GM21447 (cell line): ENCODE data around the gene TECPR1.

Source experiments
- ATAC-seq: cut with Tn5 transposase; IDR thresholded peaks from one replicate; pipeline ENCODE4 v1.9.1; 2021; ENCODE audit not compliant: unreplicated experiment

TECPR1 gene

GRCh38 chr7:98193474-98194180 lies 58.4 kb downstream of the TECPR1 start:
- ATAC-seq, result no peak

GRCh38 chr7:98192781-98193457 lies 59.1 kb downstream of the TECPR1 start:
- ATAC-seq, result no peak

- ATAC-seq, result no peak
Observed at GRCh38 chr7:98191668-98192431, 60.2 kb downstream of the TECPR1 start.

GRCh38 chr7:98189559-98189958 lies 62.5 kb downstream of the TECPR1 start:
- ATAC-seq, result no peak

- ATAC-seq, result no peak
Observed at GRCh38 chr7:98187138-98187502, 64.9 kb downstream of the TECPR1 start.

GRCh38 chr7:98186452-98187137 lies 65.4 kb downstream of the TECPR1 start:
- ATAC-seq, result no peak

DNA sequence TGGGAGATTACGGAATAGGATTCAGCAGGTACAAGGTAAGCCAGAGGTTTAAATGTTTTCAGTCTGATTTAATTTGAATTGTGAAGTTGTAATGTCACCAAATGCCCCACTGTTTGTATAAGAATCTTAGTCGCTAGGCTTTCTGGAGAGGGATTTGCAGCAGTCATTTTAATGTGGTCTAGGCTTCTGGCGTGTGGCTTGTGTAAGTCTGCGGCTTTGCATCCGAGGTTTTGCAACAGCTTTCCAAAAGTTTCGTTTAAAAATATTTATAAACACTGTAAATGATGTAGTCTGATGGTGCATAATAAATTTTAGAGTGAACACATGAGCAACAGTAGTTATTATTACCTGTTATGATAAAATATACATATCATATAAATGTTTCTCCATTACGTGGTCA lies 66.9 kb downstream of the TECPR1 start:
- ATAC-seq, result no peak

- no peak for ATAC-seq
Observed at GRCh38 chr7:98180751-98181150, 71.3 kb downstream of the TECPR1 start.

DNA sequence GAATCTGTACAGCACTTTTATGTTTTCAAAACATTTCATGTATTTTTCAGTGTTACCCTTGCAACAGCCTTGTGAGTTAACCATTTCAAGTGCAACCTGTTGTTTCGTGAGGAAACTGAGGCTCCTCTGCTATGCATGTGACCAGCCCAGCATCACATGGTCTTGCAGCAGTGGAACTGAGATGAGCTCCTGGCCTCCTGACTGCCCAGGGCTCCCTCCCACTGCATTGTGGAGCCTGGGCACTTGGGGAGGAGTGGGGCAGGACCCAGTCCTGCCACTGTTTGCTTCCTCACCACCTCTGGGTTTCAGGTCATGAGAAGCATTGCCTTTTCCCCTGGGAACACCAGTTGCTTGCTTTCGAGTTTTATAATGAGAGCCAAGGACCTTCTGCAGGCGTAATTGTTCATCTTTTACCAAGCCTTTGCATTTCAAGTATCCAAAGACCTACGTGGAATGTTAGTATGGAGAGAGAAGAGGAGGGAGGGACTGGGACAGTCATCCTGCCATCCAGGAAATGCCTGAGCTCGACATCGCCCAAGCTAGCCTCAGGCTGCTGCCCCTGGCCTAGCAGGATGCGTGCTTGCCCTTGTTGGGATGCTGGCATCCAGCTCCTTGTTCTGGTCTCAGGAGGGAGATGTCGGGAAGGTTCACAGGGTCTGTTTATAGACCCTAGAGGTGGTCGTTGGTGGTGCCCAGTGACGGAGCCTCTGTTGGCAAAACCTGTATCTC lies 73.1 kb downstream of the TECPR1 start:
- no peak for ATAC-seq

DNA sequence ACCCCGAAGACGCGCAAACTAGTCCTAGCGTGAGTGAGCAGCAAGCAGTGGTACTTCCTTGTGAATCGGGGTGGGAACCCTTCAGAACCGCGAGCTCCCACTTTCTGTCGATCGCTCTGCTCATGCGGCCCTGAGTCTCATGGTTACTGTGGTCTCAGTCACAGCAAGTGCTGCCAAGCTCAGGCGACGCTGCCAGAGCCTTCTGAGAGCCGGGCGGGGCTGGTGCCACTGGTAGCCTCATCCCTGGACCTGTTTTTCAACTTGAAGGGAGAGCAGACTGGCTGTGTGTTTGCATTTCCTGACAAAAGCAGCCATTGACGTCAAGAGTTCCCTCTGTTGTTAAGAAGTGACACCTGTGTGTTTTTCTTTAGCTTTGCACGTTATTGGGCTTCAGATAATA lies 73.7 kb downstream of the TECPR1 start:
- no peak for ATAC-seq

GRCh38 chr7:98177553-98177952 lies 74.5 kb downstream of the TECPR1 start:
- ATAC-seq, result no peak

- ATAC-seq, result no peak
Observed at GRCh38 chr7:98175260-98175940, 76.6 kb downstream of the TECPR1 start.

GRCh38 chr7:98174334-98175259 lies 77.4 kb downstream of the TECPR1 start:
- ATAC-seq, result no peak

DNA sequence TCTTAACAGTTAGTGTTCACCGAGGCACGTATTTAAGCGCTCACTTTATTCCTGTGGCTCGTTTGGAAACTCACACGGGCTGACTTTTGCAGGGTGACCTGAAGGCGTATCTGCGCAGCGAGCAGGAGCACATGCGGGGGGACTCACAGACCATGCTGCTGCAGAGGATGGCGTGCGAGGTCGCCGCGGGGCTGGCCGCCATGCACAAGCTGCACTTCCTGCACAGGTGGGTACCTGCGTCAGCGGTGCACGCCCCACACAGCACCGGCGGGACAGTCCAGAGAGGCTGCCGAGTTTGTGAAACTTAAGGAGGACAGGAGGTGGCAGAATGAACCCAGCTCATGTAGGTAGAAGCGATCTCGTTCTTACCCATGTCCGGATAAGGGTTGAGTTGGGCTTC lies 80.6 kb downstream of the TECPR1 start:
- ATAC-seq, result no peak

- no peak for ATAC-seq
Observed at GRCh38 chr7:98170966-98171365, 81.1 kb downstream of the TECPR1 start.

DNA sequence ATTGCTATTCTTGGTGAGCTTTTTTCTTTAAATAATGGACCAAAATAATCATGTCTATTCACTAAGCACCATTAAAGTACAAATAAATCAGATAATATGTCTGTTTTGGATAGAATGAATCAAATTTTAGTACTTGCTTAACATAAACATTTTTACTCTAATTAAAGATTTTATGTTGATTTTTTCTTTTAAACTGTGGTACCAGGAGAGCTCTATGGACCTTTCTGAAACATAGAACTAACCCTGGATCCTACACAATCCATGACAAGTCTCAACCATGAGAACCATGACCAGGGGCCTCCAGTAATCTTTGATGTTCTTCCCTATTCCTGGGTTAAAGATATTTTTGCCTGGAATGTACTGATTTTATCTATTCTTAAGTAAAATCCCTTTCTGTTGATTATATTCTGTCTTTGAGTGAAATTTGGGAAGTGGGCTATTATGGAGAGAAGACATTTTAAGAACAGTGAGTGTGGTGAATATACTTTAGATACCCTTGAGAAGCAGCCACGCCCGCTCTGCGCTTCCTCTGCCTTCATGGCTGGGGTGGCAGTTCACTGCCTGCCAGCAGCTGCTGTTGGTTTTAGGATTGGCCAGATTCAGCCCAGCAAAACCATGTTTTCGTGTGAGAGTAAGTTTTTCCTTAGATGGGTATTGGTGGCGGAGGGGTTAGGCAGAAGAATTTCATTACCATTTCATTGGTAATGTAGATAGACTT lies 83.0 kb downstream of the TECPR1 start:
- no peak for ATAC-seq

GRCh38 chr7:98168181-98168903 lies 83.7 kb downstream of the TECPR1 start:
- peak; percentile 61 for ATAC-seq

DNA sequence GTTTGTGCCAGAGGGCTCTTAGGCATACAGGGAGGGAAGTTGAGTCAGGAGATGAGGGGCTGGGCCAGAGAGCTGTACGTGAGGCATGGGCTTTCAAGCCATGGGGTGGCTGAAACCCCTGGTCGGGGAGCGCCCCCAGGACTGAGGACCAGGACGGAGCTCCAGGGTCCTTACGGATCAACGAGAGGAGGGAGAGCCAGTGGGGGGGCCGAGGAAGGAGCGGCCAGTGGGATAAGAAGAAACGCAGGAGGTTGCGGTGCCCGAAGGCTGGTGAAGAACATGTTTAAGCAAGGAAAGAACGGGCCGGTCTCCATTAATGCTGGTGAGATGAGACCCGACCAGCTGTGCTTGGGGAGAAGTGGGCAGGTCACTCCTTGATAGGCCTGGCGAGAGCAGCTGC lies 84.4 kb downstream of the TECPR1 start:
- ATAC-seq, result no peak
